ENCODE measurements around the gene RIPK1.

Gene RIPK1

GRCh38 chr6:3124667-3125066 is 56.4 kb downstream of the RIPK1 start:
- ATAC-seq = no peak
- no peak for TF ChIP-seq ZFP30 (CRISPR knock-in tag; IDR thresholded peaks at IDR 0.05)
- TF ChIP-seq ZFP3 (CRISPR knock-in tag; IDR thresholded peaks at IDR 0.05) = no peak
- TF ChIP-seq TCF4 (CRISPR knock-in tag; IDR thresholded peaks at IDR 0.05; ENCODE audit: borderline replicate concordance) = no peak
- no peak for TF ChIP-seq GLIS3 (CRISPR knock-in tag; IDR thresholded peaks at IDR 0.05)
- no peak for TF ChIP-seq CSDC2 (CRISPR knock-in tag; IDR thresholded peaks at IDR 0.05)
- no peak for TF ChIP-seq OSR1 (CRISPR knock-in tag; IDR thresholded peaks at IDR 0.05)
- no peak for TF ChIP-seq PATZ1 (CRISPR knock-in tag; IDR thresholded peaks at IDR 0.05; ENCODE audit: borderline replicate concordance)
- no peak for TF ChIP-seq BACH2 (CRISPR knock-in tag; IDR thresholded peaks at IDR 0.05; ENCODE audit: borderline replicate concordance)
- no peak for TF ChIP-seq SNAI2 (CRISPR knock-in tag; IDR thresholded peaks at IDR 0.05)
- TF ChIP-seq TOX (CRISPR knock-in tag; IDR thresholded peaks at IDR 0.05; ENCODE audit: borderline replicate concordance) = no peak
- TF ChIP-seq, protein P1, sequence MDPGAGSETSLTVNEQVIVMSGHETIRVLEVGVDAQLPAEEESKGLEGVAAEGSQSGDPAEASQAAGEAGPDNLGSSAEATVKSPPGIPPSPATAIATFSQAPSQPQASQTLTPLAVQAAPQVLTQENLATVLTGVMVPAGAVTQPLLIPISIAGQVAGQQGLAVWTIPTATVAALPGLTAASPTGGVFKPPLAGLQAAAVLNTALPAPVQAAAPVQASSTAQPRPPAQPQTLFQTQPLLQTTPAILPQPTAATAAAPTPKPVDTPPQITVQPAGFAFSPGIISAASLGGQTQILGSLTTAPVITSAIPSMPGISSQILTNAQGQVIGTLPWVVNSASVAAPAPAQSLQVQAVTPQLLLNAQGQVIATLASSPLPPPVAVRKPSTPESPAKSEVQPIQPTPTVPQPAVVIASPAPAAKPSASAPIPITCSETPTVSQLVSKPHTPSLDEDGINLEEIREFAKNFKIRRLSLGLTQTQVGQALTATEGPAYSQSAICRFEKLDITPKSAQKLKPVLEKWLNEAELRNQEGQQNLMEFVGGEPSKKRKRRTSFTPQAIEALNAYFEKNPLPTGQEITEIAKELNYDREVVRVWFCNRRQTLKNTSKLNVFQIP (CRISPR knock-in tag; IDR thresholded peaks at IDR 0.05; ENCODE audit: borderline replicate concordance, low read depth) = no peak
- no peak for TF ChIP-seq CSRNP3 (CRISPR knock-in tag; IDR thresholded peaks at IDR 0.05)

DNA sequence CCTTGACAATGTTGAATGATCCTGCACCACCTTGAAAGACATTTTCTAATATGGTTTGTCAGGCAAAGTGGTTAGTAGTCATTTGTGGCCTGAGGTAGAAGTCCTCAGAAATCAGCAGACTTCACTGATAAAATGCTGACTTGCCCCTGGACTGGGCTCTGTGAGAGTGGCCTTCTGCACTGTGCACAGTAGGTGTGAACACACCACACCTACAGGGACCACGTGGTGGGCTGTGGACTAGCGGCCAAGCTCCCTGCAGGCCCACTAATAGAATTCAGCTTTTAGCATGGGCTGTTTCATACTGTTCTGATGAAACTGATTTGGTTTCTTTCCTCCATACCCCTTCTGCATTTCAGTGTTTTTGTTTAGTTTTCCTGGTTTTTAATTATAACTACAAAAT is 57.5 kb downstream of the RIPK1 start:
- ATAC-seq = no peak

More for the DNA sequence above, 57.5 kb downstream of the RIPK1 start:
- TF ChIP-seq, protein P2, sequence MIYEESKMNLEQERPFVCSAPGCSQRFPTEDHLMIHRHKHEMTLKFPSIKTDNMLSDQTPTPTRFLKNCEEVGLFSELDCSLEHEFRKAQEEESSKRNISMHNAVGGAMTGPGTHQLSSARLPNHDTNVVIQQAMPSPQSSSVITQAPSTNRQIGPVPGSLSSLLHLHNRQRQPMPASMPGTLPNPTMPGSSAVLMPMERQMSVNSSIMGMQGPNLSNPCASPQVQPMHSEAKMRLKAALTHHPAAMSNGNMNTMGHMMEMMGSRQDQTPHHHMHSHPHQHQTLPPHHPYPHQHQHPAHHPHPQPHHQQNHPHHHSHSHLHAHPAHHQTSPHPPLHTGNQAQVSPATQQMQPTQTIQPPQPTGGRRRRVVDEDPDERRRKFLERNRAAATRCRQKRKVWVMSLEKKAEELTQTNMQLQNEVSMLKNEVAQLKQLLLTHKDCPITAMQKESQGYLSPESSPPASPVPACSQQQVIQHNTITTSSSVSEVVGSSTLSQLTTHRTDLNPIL (CRISPR knock-in tag; IDR thresholded peaks at IDR 0.05; ENCODE audit: low read depth) = no peak
- no peak for TF ChIP-seq PPARA (CRISPR knock-in tag; IDR thresholded peaks at IDR 0.05; ENCODE audit: borderline replicate concordance)
- TF ChIP-seq PATZ1 (CRISPR knock-in tag; IDR thresholded peaks at IDR 0.05; ENCODE audit: borderline replicate concordance) = no peak
- no peak for TF ChIP-seq ARNTL (CRISPR knock-in tag; IDR thresholded peaks at IDR 0.05; ENCODE audit: borderline replicate concordance, low read depth)
- TF ChIP-seq ZNF8 (CRISPR knock-in tag; IDR thresholded peaks at IDR 0.05) = no peak
- no peak for TF ChIP-seq ZFP30 (CRISPR knock-in tag; IDR thresholded peaks at IDR 0.05)
- no peak for TF ChIP-seq TCF4 (CRISPR knock-in tag; IDR thresholded peaks at IDR 0.05; ENCODE audit: borderline replicate concordance)
- TF ChIP-seq CSDC2 (CRISPR knock-in tag; IDR thresholded peaks at IDR 0.05) = no peak
- no peak for TF ChIP-seq BACH2 (CRISPR knock-in tag; IDR thresholded peaks at IDR 0.05; ENCODE audit: borderline replicate concordance)
- TF ChIP-seq TOX (CRISPR knock-in tag; IDR thresholded peaks at IDR 0.05; ENCODE audit: borderline replicate concordance) = no peak
- TF ChIP-seq ZC3H10 (CRISPR knock-in tag; IDR thresholded peaks at IDR 0.05) = no peak
- no peak for TF ChIP-seq RARB (CRISPR knock-in tag; IDR thresholded peaks at IDR 0.05)
- no peak for TF ChIP-seq ZFP3 (CRISPR knock-in tag; IDR thresholded peaks at IDR 0.05)
- no peak for TF ChIP-seq CSRNP3 (CRISPR knock-in tag; IDR thresholded peaks at IDR 0.05)
- no peak for TF ChIP-seq GLIS3 (CRISPR knock-in tag; IDR thresholded peaks at IDR 0.05)
- TF ChIP-seq ISL1 (CRISPR knock-in tag; IDR thresholded peaks at IDR 0.05) = no peak
- TF ChIP-seq, protein P3, sequence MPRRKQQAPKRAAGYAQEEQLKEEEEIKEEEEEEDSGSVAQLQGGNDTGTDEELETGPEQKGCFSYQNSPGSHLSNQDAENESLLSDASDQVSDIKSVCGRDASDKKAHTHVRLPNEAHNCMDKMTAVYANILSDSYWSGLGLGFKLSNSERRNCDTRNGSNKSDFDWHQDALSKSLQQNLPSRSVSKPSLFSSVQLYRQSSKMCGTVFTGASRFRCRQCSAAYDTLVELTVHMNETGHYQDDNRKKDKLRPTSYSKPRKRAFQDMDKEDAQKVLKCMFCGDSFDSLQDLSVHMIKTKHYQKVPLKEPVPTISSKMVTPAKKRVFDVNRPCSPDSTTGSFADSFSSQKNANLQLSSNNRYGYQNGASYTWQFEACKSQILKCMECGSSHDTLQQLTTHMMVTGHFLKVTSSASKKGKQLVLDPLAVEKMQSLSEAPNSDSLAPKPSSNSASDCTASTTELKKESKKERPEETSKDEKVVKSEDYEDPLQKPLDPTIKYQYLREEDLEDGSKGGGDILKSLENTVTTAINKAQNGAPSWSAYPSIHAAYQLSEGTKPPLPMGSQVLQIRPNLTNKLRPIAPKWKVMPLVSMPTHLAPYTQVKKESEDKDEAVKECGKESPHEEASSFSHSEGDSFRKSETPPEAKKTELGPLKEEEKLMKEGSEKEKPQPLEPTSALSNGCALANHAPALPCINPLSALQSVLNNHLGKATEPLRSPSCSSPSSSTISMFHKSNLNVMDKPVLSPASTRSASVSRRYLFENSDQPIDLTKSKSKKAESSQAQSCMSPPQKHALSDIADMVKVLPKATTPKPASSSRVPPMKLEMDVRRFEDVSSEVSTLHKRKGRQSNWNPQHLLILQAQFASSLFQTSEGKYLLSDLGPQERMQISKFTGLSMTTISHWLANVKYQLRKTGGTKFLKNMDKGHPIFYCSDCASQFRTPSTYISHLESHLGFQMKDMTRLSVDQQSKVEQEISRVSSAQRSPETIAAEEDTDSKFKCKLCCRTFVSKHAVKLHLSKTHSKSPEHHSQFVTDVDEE (CRISPR knock-in tag; IDR thresholded peaks at IDR 0.05) = no peak
- no peak for TF ChIP-seq ZNF565 (CRISPR knock-in tag; conservative IDR thresholded peaks at IDR 0.05; ENCODE audit: low read depth)
